B cell (primary cell): ENCODE results near the gene JUP. TPM values are rescaled to one million over a fixed set of nuclear protein-coding genes. Genes with fewer than 3 reads are reported as not detected.

Experiments used
- ATAC-seq: fragments of 200-7000 bp; cut with Tn5 transposase; one replicate; pipeline ENCODE4 v1.10.0; 2021; ENCODE audit warnings: low read depth, mild to moderate bottlenecking, moderate number of reproducible peaks, moderate library complexity
- CTCF ChIA-PET: fragments of 350-600 bp; sonication (Branson Sonifier 250); formaldehyde crosslinking; loops from one replicate; lab custom pipeline; 2021; ENCODE audit warnings: antibody characterized with exemption, inconsistent platforms; lab: Charles Lee
- POLR2A ChIA-PET: fragments of 350-600 bp; sonication (Branson Sonifier 250); formaldehyde crosslinking; loops from one replicate; lab custom pipeline; 2021; ENCODE audit warnings: antibody characterized with exemption; lab: Charles Lee
- DNase-seq: peaks from one replicate; pipeline ENCODE4 v3.0.0; 2013
- H2AFZ ChIP-seq: 2 replicates; pipeline ENCODE4 v1.6.1; 2012; ENCODE audit warnings: mild to moderate bottlenecking, low read depth, low read length; ENCODE audit not compliant: insufficient read depth, poor library complexity, severe bottlenecking
- H3K27ac ChIP-seq, 2 donors: 1 replicate in 1 of 2; 2 replicates in 1 of 2; pipeline ENCODE4 v1.5.1; 2012 to 2013; ENCODE audit warnings: low read length in 2 of 2, mild to moderate bottlenecking in 2 of 2, moderate library complexity in 1 of 2
- H3K27me3 ChIP-seq, 4 experiments: fragments of 200-600 bp in 1 of 4; sonication (generic) in 1 of 4; replicated peaks in 1 of 4; 1 replicate in 2 of 4; 2 replicates in 2 of 4; pipeline versions ENCODE4 v1.6.1 to v1.7.0; 2013 to 2016; ENCODE audit warnings: low read length in 3 of 4, mild to moderate bottlenecking in 2 of 4, mixed read lengths in 1 of 4, moderate library complexity in 1 of 4; ENCODE audit not compliant: insufficient read depth in 4 of 4, control insufficient read depth in 3 of 4; ENCODE audit errors: control extremely low read depth in 1 of 4
- H3K36me3 ChIP-seq, 2 experiments: replicated peaks in 1 of 2; 1 replicate in 1 of 2; 2 replicates in 1 of 2; pipeline versions ENCODE4 v1.6.1 to v1.7.1; 2013; ENCODE audit warnings: low read length in 1 of 2; ENCODE audit not compliant: insufficient read depth in 2 of 2, control insufficient read depth in 1 of 2; ENCODE audit errors: control extremely low read depth in 1 of 2, extremely low read depth in 1 of 2
- H3K4me1 ChIP-seq, 2 donors: fragments of 200-600 bp in 1 of 2; sonication (generic) in 1 of 2; 1 replicate in 1 of 2; 2 replicates in 1 of 2; pipeline versions ENCODE4 v1.5.1 to v1.6.1; 2013 to 2017; ENCODE audit warnings: low read length in 2 of 2; ENCODE audit not compliant: control insufficient read depth in 2 of 2, insufficient read depth in 2 of 2
- H3K4me2 ChIP-seq: replicated peaks from 2 replicates; pipeline ENCODE3; 2012; ENCODE audit warnings: mild to moderate bottlenecking, low read depth, low read length; ENCODE audit not compliant: poor library complexity, severe bottlenecking
- H3K4me3 ChIP-seq, 5 experiments: fragments of 200-600 bp in 1 of 5; sonication (generic) in 1 of 5; 1 replicate in 3 of 5; 2 replicates in 2 of 5; pipeline versions ENCODE4 v1.5.1 to v1.7.0; 2011 to 2016; ENCODE audit warnings: low read length in 4 of 5, mild to moderate bottlenecking in 4 of 5, low read depth in 2 of 5, control low read depth in 1 of 5, moderate library complexity in 1 of 5; ENCODE audit not compliant: insufficient read depth in 1 of 5; ENCODE audit errors: control extremely low read depth in 1 of 5, extremely low read depth in 1 of 5
- H3K79me2 ChIP-seq: fragments of 200-600 bp; sonication (generic); one replicate; pipeline ENCODE4 v1.6.0; 2016; ENCODE audit warnings: low read length; ENCODE audit not compliant: control insufficient read depth, insufficient read depth
- H3K9ac ChIP-seq: fragments of 200-600 bp; sonication (generic); 2 replicates; pipeline ENCODE4 v1.6.1; 2017; ENCODE audit warnings: mild to moderate bottlenecking, low read length, moderate library complexity
- H3K9me3 ChIP-seq, 3 donors: one replicate each; pipeline versions ENCODE4 v1.6.1 to v1.7.1; 2013; ENCODE audit warnings: low read length in 2 of 3; ENCODE audit not compliant: control insufficient read depth in 2 of 3, insufficient read depth in 1 of 3; ENCODE audit errors: control extremely low read depth in 1 of 3
- H4K20me1 ChIP-seq: 2 replicates; pipeline ENCODE4 v1.6.0; 2012; ENCODE audit warnings: mild to moderate bottlenecking, low read length; ENCODE audit not compliant: insufficient read depth, control insufficient read depth, poor library complexity, severe bottlenecking
- H3K27ac Mint-ChIP-seq: one replicate; pipeline ENCODE4 v1.8.0; 2021; ENCODE audit warnings: mixed read lengths
- H3K27me3 Mint-ChIP-seq: one replicate; pipeline ENCODE4 v1.8.0; 2021; ENCODE audit warnings: mixed read lengths
- H3K4me1 Mint-ChIP-seq: one replicate; pipeline ENCODE4 v1.8.0; 2021; ENCODE audit warnings: mixed read lengths
- H3K4me3 Mint-ChIP-seq: one replicate; pipeline ENCODE4 v1.8.0; 2021; ENCODE audit warnings: mixed read lengths
- H3K9me3 Mint-ChIP-seq: one replicate; pipeline ENCODE4 v1.8.0; 2022; ENCODE audit warnings: mixed read lengths; ENCODE audit not compliant: insufficient read depth
- CTCF ChIP-seq: fragments of 200-600 bp; IDR thresholded peaks from one replicate; pipeline ENCODE4 v1.8.0; 2022; ENCODE audit warnings: antibody characterized with exemption, mild to moderate bottlenecking
- EZH2 ChIP-seq: IDR thresholded peaks from 2 replicates; pipeline ENCODE4 v1.6.1; 2012; ENCODE audit warnings: borderline replicate concordance, low read depth, mild to moderate bottlenecking, moderate library complexity, low read length; ENCODE audit not compliant: insufficient read depth, poor library complexity, severe bottlenecking
- WGBS: methylation state at CpG from one replicate; pipeline ENCODE4 v1.1.5; 2013; ENCODE audit warnings: missing lambda C conversion rate; ENCODE audit not compliant: insufficient coverage; 5-methylcytosine and 5-hydroxymethylcytosine counted together
- intact Hi-C: fragments of 100-400 bp; cut with micrococcal nuclease; formaldehyde crosslinking; loops from one replicate; pipeline ENCODE4 v1.10.0; 2022
- polyA plus RNA-seq: library from polyadenylated mRNA; depleted of rRNA; stranded (reverse); fragments of >200 nt; gene quantifications from 2 replicates; pipeline ENCODE4 v1.2.3, GENCODE V29; 2012
- total RNA-seq, 2 donors: library from RNA; stranded (reverse); fragments of 120-200 nt in 1 of 2; gene quantifications; 1 replicate in 1 of 2; 2 replicates in 1 of 2; pipeline versions ENCODE4 v1.2.3 to v1.2.4, GENCODE V29; 2013 to 2022

JUP gene
- total and polyA plus RNA-seq, 2 donors (not counting 1 experiment from before 2014, with no cell fraction given), result 62.9 to 63.3 TPM

- Histone ChIP-seq H3K4me2 (no peak overlapping the region), H3K79me2 (no peaks in the 10 kb centered on the region), H3K27ac (no peak overlapping the region), H3K9me3 (no peaks in the 10 kb centered on the region), H3K4me3 (no peak overlapping the region), H4K20me1 (no peaks in the 10 kb centered on the region), H2AFZ (no peak overlapping the region), H3K36me3 (peaks cover 0 to 19% of the 10 kb centered on the region in 2 experiments), H3K9ac (no peak overlapping the region), H3K27me3 (no peaks in the 10 kb centered on the region), H3K4me1 (no peaks in the 10 kb centered on the region)
- Mint-ChIP-seq H3K4me3 (no peak overlapping the region), H3K9me3 (no peaks in the 10 kb centered on the region), H3K27me3 (no peaks in the 10 kb centered on the region), H3K27ac (no peak overlapping the region), H3K4me1 (no peaks in the 10 kb centered on the region)
- DNase-seq, result no peak
- ATAC-seq, result no peak
- CTCF ChIA-PET, result no interaction called here
- 95% methylated on average over 7 of the region's 7 CpGs for WGBS
- intact Hi-C loops, result no loop called here
- POLR2A ChIA-PET, result no interaction called here
- TF ChIP-seq CTCF (no peak), EZH2 (no peak)
Measured at GRCh38 chr17:41823580-41823979, 37.1 kb upstream of the JUP start.

GRCh38 chr17:41823141-41823524 lies 36.6 kb upstream of the JUP start:
- H3K4me1 Mint-ChIP-seq, result no peaks in the 10 kb centered on the region
- Histone ChIP-seq H3K9ac (no peak overlapping the region), H3K27me3 (no peaks in the 10 kb centered on the region), H3K4me1 (no peaks in the 10 kb centered on the region), H3K9me3 (no peaks in the 10 kb centered on the region), H3K79me2 (no peaks in the 10 kb centered on the region), H3K36me3 (peaks cover 0 to 19% of the 10 kb centered on the region in 2 experiments), H4K20me1 (no peaks in the 10 kb centered on the region), H3K27ac (no peak overlapping the region), H3K4me2 (no peak overlapping the region), H2AFZ (no peak overlapping the region), H3K4me3 (no peak overlapping the region)
- H3K9me3 Mint-ChIP-seq, result no peaks in the 10 kb centered on the region
- ChIA-PET POLR2A (no interaction called here), CTCF (no interaction called here)
- ATAC-seq (no peak), DNase-seq (no peak)
- intact Hi-C loops, result no loop called here
- H3K4me3 Mint-ChIP-seq, result no peak overlapping the region
- H3K27me3 Mint-ChIP-seq, result no peaks in the 10 kb centered on the region
- H3K27ac Mint-ChIP-seq, result no peak overlapping the region
- WGBS, result no CpG with 5 or more reads among the region's 1 CpG
- no peak for TF ChIP-seq CTCF
- TF ChIP-seq EZH2, result no peak
